ENCODE data around the gene TTC21B. TPM values are rescaled to one million over a fixed set of nuclear protein-coding genes. Genes with fewer than 3 reads are reported as not detected.

The TTC21B gene
- total RNA-seq, 3 donors from 2014 or later: 28.6 to 54.3 (median 49.8) TPM

DNA sequence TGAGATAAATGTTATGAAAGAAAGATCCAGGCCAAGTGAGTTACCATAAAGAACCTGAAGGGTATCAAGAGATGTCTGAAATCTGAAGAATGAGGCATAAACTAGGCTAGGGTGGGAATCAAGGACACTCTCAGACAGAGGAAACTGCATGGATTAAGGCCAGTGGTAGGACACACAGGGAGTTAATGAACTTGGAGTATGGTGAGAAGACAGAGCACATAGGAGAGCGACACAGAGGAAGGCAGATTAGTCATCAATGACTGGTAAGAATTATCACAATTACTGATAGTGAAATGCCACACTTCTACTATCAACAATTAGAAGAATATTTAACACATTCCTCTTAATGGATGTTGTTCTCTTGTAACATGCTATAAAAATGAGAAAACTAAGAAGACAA is 76.9 kb downstream of the TTC21B start:
- no peaks in the 10 kb centered on the region for H3K36me3 ChIP-seq
- intact Hi-C loops (cut with DNase I; ENCODE audit: low total_unique reads): no loop called here

DNA sequence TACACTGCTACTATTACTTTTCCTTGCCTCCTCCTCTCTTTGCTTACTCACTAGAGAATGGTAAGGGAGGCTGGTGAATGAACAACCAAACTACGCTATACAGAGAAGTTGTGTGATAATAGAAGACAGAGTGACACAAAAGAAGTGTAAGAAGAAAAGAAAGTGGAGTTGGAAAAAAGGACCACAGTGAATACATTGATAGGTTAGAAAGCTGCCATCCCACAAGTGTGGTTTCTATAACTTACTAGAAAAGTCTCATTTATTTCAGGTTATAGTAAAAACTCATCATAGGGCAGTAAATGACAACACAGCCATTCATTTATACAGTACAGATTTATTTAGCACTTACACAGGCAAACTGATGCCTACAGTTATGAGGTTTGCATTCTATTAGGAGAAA is 77.3 kb downstream of the TTC21B start:
- intact Hi-C loops (cut with DNase I; ENCODE audit: low total_unique reads): no loop called here
- H3K36me3 ChIP-seq: no peaks in the 10 kb centered on the region

More for the DNA sequence above, 76.9 kb downstream of the TTC21B start:
- TF ChIP-seq POLR2A (IDR thresholded peaks at IDR 0.05): no peak
- TF ChIP-seq, protein P1, sequence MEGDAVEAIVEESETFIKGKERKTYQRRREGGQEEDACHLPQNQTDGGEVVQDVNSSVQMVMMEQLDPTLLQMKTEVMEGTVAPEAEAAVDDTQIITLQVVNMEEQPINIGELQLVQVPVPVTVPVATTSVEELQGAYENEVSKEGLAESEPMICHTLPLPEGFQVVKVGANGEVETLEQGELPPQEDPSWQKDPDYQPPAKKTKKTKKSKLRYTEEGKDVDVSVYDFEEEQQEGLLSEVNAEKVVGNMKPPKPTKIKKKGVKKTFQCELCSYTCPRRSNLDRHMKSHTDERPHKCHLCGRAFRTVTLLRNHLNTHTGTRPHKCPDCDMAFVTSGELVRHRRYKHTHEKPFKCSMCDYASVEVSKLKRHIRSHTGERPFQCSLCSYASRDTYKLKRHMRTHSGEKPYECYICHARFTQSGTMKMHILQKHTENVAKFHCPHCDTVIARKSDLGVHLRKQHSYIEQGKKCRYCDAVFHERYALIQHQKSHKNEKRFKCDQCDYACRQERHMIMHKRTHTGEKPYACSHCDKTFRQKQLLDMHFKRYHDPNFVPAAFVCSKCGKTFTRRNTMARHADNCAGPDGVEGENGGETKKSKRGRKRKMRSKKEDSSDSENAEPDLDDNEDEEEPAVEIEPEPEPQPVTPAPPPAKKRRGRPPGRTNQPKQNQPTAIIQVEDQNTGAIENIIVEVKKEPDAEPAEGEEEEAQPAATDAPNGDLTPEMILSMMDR (IDR thresholded peaks at IDR 0.05): no peak
- TF ChIP-seq POLR2AphosphoS5 (IDR thresholded peaks at IDR 0.05): no peak
- DNase-seq (ENCODE audit: low spot score in 2 of 2): no peak
- H3K27me3 ChIP-seq: no peaks in the 10 kb centered on the region
- H3K27ac ChIP-seq: no peak overlapping the region
- H3K4me3 ChIP-seq: no peak overlapping the region
- H3K4me1 ChIP-seq: no peaks in the 10 kb centered on the region
- H3K9me3 ChIP-seq: no peaks in the 10 kb centered on the region

GRCh38 chr2:165874445-165875039 is 79.0 kb downstream of the TTC21B start:
- intact Hi-C loops (cut with DNase I; ENCODE audit: low total_unique reads): no loop called here
- Histone ChIP-seq H3K27ac (no peak overlapping the region), H3K4me1 (no peaks in the 10 kb centered on the region), H3K9me3 (no peaks in the 10 kb centered on the region), H3K36me3 (no peaks in the 10 kb centered on the region), H3K4me3 (no peak overlapping the region), H3K27me3 (no peaks in the 10 kb centered on the region)
- no peak for DNase-seq (ENCODE audit: low spot score in 2 of 2)
- no peak for TF ChIP-seq POLR2A (IDR thresholded peaks at IDR 0.05)
- TF ChIP-seq, protein P1 (IDR thresholded peaks at IDR 0.05): peak; percentile 20 to 77 (median 69)

More for the DNA sequence above, 77.3 kb downstream of the TTC21B start:
- H3K4me3 ChIP-seq: no peak overlapping the region
- H3K27ac ChIP-seq: no peak overlapping the region
- no peaks in the 10 kb centered on the region for H3K4me1 ChIP-seq
- no peaks in the 10 kb centered on the region for H3K27me3 ChIP-seq
- no peak for TF ChIP-seq POLR2AphosphoS5 (IDR thresholded peaks at IDR 0.05)
- TF ChIP-seq POLR2A (IDR thresholded peaks at IDR 0.05): no peak
- TF ChIP-seq, protein P1 (IDR thresholded peaks at IDR 0.05): no peak
- no peak for DNase-seq (ENCODE audit: low spot score in 2 of 2)
- no peaks in the 10 kb centered on the region for H3K9me3 ChIP-seq

DNA sequence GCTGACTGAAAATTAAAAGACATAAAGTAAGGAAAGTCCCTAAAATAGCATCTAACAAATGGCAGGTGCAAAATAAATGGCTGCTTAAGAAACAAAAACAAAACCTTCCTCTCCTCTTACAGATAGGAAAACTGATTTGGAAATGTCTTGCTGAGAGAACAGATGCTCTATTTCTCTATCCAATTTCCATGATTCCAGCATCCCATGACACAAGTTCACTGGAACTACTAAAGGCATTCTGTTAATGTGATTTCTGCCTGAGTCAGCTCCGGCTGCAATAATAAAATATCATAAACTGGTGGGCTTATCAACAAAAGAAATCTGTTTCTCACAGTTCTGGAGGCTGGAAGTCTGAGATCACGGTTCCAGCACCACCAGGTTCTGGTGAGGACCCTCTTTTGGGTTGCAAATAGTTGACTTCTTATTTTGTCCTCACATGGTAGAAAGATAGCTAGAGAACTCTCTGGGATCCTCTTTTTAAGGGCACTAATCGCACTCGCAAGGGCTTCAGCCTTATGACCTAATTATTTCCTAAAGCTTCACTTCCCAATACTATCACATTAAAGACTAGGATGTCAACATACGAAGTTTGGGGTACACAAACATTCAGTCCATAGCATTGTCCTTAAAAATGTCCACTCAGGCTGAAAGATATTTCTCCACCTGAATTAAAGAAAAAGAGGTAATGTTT is 81.3 kb downstream of the TTC21B start:
- no peaks in the 10 kb centered on the region for H3K4me1 ChIP-seq
- TF ChIP-seq, protein P1 (IDR thresholded peaks at IDR 0.05): no peak
- TF ChIP-seq POLR2A (IDR thresholded peaks at IDR 0.05): no peak
- TF ChIP-seq POLR2AphosphoS5 (IDR thresholded peaks at IDR 0.05): no peak
- H3K9me3 ChIP-seq: no peaks in the 10 kb centered on the region
- DNase-seq (ENCODE audit: low spot score in 2 of 2): no peak
- intact Hi-C loops (cut with DNase I; ENCODE audit: low total_unique reads): no loop called here
- no peaks in the 10 kb centered on the region for H3K27me3 ChIP-seq
- H3K36me3 ChIP-seq: no peaks in the 10 kb centered on the region
- no peak overlapping the region for H3K27ac ChIP-seq
- H3K4me3 ChIP-seq: no peak overlapping the region

DNA sequence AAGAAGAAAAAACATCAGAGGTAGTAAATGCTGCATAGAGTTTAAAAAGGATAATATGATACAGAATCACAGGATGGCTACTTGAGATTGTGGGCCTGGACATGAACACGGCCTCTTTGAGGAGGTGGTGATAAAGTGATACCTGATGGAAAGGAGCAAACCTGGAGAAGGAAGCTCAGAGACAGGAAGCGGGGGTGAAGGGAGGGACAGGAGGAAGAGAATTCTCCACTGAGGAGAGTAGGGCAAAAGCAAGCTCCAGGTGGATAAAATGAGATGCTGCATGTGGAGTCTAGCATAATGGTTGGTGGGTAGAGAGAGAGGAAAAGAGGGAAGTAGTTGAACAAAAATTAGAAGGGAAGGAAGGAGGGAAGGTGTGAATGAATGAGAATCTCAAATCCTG is 82.6 kb downstream of the TTC21B start:
- no peaks in the 10 kb centered on the region for H3K27me3 ChIP-seq
- no peak for DNase-seq (ENCODE audit: low spot score in 2 of 2)
- H3K4me1 ChIP-seq: no peaks in the 10 kb centered on the region
- intact Hi-C loops (cut with DNase I; ENCODE audit: low total_unique reads): no loop called here
- TF ChIP-seq, protein P1 (IDR thresholded peaks at IDR 0.05): no peak
- TF ChIP-seq POLR2AphosphoS5 (IDR thresholded peaks at IDR 0.05) (no peak), POLR2A (IDR thresholded peaks at IDR 0.05) (no peak)
- H3K36me3 ChIP-seq: no peaks in the 10 kb centered on the region
- no peaks in the 10 kb centered on the region for H3K9me3 ChIP-seq
- H3K4me3 ChIP-seq: no peak overlapping the region
- no peak overlapping the region for H3K27ac ChIP-seq
